GM19351 (cell line): ENCODE measurements around the gene PPARA.
A peak's percentile ranks its signal among the peaks of the same experiment; 100 is the strongest.

Experiments used
- ATAC-seq: cut with Tn5 transposase; IDR thresholded peaks from one replicate; pipeline ENCODE4 v1.9.1; 2021; ENCODE audit warnings: mild to moderate bottlenecking, moderate library complexity; ENCODE audit not compliant: unreplicated experiment

The PPARA gene

GRCh38 chr22:46269564-46269963, 119.2 kb downstream of the PPARA start:
- ATAC-seq = no peak

- no peak for ATAC-seq
Measured at GRCh38 chr22:46272196-46272595, 121.9 kb downstream of the PPARA start.

GRCh38 chr22:46272762-46273431, 122.6 kb downstream of the PPARA start:
- no peak for ATAC-seq

GRCh38 chr22:46273432-46274148, 123.3 kb downstream of the PPARA start:
- no peak for ATAC-seq

GRCh38 chr22:46274381-46274780, 124.1 kb downstream of the PPARA start:
- ATAC-seq = no peak

- no peak for ATAC-seq
Measured at GRCh38 chr22:46275455-46276122, 125.3 kb downstream of the PPARA start.

GRCh38 chr22:46276563-46276962, 126.2 kb downstream of the PPARA start:
- ATAC-seq = no peak

- no peak for ATAC-seq
Measured at GRCh38 chr22:46278656-46279645, 128.6 kb downstream of the PPARA start.

- ATAC-seq = no peak
Measured at GRCh38 chr22:46280063-46280817, 129.9 kb downstream of the PPARA start.

GRCh38 chr22:46280999-46281623, 130.8 kb downstream of the PPARA start:
- peak; percentile 45 for ATAC-seq

GRCh38 chr22:46281866-46282678, 131.7 kb downstream of the PPARA start:
- ATAC-seq = no peak

GRCh38 chr22:46286006-46286405, 135.7 kb downstream of the PPARA start:
- no peak for ATAC-seq

- no peak for ATAC-seq
Measured at GRCh38 chr22:46286941-46287872, 136.9 kb downstream of the PPARA start.

- ATAC-seq = peak; percentile 90
Measured at GRCh38 chr22:46287873-46288751, 137.8 kb downstream of the PPARA start.

- no peak for ATAC-seq
Measured at GRCh38 chr22:46288846-46289243, 138.5 kb downstream of the PPARA start.

- no peak for ATAC-seq
Measured at GRCh38 chr22:46289244-46289891, 139.0 kb downstream of the PPARA start.
